Activated CD8-positive, alpha-beta T cell treated with anti-CD3 and anti-CD28 coated beads for 36 hours (primary cell): ENCODE results near the gene MTMR6. TPM values are rescaled to one million over a fixed set of nuclear protein-coding genes. Genes with fewer than 3 reads are reported as not detected.

Experiments used
- ATAC-seq: fragments of 200-7000 bp; cut with Tn5 transposase; one replicate; pipeline ENCODE4 v1.10.0; 2021; ENCODE audit warnings: mild to moderate bottlenecking, moderate library complexity
- CTCF ChIA-PET: fragments of 350-600 bp; sonication (Branson Sonifier 250); formaldehyde crosslinking; loops from one replicate; lab custom pipeline; 2021; ENCODE audit warnings: antibody characterized with exemption; lab: Charles Lee
- POLR2A ChIA-PET: fragments of 350-600 bp; sonication (Branson Sonifier 250); formaldehyde crosslinking; loops from one replicate; lab custom pipeline; 2021; ENCODE audit warnings: antibody characterized with exemption; lab: Charles Lee
- DNase-seq: peaks from one replicate; pipeline ENCODE4 v3.0.0-alpha.2; 2020
- H3K27ac Mint-ChIP-seq: one replicate; pipeline ENCODE4 v1.8.0; 2021; ENCODE audit warnings: mild to moderate bottlenecking, mixed read lengths
- H3K27me3 Mint-ChIP-seq: one replicate; pipeline ENCODE4 v1.8.0; 2021; ENCODE audit warnings: mixed read lengths
- H3K36me3 Mint-ChIP-seq: one replicate; pipeline ENCODE4 v1.8.0; 2021; ENCODE audit warnings: low read depth, mixed read lengths
- H3K4me1 Mint-ChIP-seq: one replicate; pipeline ENCODE4 v1.8.0; 2021; ENCODE audit warnings: low read depth, mixed read lengths
- H3K4me3 Mint-ChIP-seq: one replicate; pipeline ENCODE4 v1.8.0; 2021; ENCODE audit warnings: mild to moderate bottlenecking, moderate library complexity, mixed read lengths
- H3K9me3 Mint-ChIP-seq: one replicate; pipeline ENCODE4 v1.8.0; 2021; ENCODE audit warnings: mixed read lengths
- intact Hi-C: fragments of 100-400 bp; cut with micrococcal nuclease; formaldehyde crosslinking; loops from one replicate; pipeline ENCODE4 v1.10.0; 2022
- total RNA-seq, 2 experiments: library from RNA; stranded (reverse); gene quantifications; one replicate each; pipeline ENCODE4 v1.2.3, GENCODE V29; 2021
- TF ChIP-seq, protein P1 (sequence below): fragments of 200-600 bp; IDR thresholded peaks from one replicate; pipeline ENCODE4 v1.8.0; 2022; ENCODE audit warnings: antibody characterized with exemption, mild to moderate bottlenecking

The MTMR6 gene
- total RNA-seq, 2 experiments from 2014 or later, result 10.7 to 11.3 TPM

DNA sequence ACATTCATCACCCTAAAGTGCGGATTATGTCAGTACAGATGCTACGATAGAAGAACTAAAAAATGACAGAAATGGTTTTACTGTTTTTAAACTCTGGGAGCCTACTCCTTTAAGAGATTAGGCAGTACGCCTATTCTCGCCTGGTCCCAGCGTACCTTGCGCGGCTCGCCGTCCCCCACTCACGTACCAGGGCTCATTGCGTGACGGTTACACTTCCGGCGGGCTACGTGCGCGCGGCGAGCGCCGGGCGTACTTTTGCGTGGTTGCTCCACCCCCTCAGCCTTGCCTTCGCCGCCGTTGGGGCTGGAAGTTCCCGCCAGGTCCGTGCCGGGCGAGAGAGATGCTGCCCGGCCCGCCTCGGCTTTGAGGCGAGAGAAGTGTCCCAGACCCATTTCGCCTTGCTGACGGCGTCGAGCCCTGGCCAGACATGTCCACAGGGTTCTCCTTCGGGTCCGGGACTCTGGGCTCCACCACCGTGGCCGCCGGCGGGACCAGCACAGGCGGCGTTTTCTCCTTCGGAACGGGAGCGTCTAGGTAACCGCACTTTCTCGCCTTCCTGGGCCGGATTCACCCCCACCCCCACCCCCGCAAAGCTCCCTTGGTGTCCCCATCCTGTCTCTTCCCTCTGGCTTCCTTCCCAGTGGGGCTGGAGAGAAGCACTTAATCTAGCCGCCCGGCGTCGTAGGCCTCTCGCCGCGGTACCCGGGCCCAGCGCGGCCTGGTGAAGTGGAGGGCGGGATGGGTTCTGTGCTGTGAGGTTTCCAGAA is 14.2 kb upstream of the MTMR6 start, which contains the start of gene NUP58:
Gene NUP58, plus strand, starts transcription at position 279 of the 767 bp plus-strand sequence. Its CDS starts 149 bp downstream, at position 428.
- CTCF ChIA-PET, result interaction anchor here (4.8 kb wide), 1 partner anchor 15 kb away, joined by 32 read pairs; the partner anchor contains the start of gene MTMR6
- ATAC-seq (peak; percentile 99), DNase-seq (peak; percentile 96)
- peaks cover 8% of the 10 kb centered on the region for H3K27me3 Mint-ChIP-seq
- TF ChIP-seq, protein P1, sequence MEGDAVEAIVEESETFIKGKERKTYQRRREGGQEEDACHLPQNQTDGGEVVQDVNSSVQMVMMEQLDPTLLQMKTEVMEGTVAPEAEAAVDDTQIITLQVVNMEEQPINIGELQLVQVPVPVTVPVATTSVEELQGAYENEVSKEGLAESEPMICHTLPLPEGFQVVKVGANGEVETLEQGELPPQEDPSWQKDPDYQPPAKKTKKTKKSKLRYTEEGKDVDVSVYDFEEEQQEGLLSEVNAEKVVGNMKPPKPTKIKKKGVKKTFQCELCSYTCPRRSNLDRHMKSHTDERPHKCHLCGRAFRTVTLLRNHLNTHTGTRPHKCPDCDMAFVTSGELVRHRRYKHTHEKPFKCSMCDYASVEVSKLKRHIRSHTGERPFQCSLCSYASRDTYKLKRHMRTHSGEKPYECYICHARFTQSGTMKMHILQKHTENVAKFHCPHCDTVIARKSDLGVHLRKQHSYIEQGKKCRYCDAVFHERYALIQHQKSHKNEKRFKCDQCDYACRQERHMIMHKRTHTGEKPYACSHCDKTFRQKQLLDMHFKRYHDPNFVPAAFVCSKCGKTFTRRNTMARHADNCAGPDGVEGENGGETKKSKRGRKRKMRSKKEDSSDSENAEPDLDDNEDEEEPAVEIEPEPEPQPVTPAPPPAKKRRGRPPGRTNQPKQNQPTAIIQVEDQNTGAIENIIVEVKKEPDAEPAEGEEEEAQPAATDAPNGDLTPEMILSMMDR, result no peak
- H3K36me3 Mint-ChIP-seq, result peaks cover 35% of the 10 kb centered on the region
- H3K27ac Mint-ChIP-seq, result peak within 1 kb of the TSS; percentile 94
- intact Hi-C loops, result loop anchor here (2.0 kb wide), 1 partner anchor 15 kb away; the partner anchor contains the start of gene MTMR6
- peaks cover 36% of the 10 kb centered on the region for H3K4me1 Mint-ChIP-seq
- POLR2A ChIA-PET, result interaction anchor here (0.6 to 2.5 kb wide), 6 partner anchors 15 to 675 kb away, joined by 3 to 18 read pairs (median 4); partner anchors contain the start of gene MTMR6
- peak within 1 kb of the TSS; percentile 95 for H3K4me3 Mint-ChIP-seq
- H3K9me3 Mint-ChIP-seq, result peaks cover 3% of the 10 kb centered on the region

DNA sequence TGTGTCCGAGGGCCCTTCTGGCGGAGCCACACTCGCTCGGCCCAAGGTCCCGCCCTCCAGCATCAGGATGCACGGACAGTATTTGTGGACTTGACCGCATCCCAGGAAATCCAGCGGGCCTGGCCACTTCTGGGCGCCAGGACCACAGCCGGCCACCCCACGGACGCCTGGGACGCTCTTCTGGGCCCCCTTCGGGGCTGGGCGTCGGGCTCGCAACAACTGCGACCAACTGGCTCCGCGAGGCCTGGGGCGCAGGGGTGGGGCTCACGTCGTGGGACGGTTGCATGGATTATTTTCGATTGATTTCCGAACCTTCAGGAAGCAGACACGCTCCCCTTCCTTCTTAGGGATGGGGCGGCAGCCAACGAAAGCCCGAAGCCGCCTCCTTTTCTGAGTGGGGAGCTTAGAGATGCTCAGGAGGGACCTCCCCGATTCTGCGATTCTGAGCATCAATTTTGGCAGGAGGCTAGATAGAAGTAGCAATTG is 13.6 kb upstream of the MTMR6 start:
- peaks cover 8% of the 10 kb centered on the region for H3K27me3 Mint-ChIP-seq
- ATAC-seq (peak; percentile 34), DNase-seq (peak; percentile 41)
- POLR2A ChIA-PET, result interaction anchor here (1.7 to 2.5 kb wide), 3 partner anchors 14 to 29 kb away, joined by 4 to 18 read pairs (median 7); partner anchors contain the start of gene MTMR6
- intact Hi-C loops, result loop anchor here (2.0 kb wide), 1 partner anchor 14 kb away; the partner anchor contains the start of gene MTMR6
- H3K4me1 Mint-ChIP-seq, result peaks cover 35% of the 10 kb centered on the region
- peaks cover 3% of the 10 kb centered on the region for H3K9me3 Mint-ChIP-seq
- H3K4me3 Mint-ChIP-seq, result peak overlapping the region; percentile 95
- H3K36me3 Mint-ChIP-seq, result peaks cover 33% of the 10 kb centered on the region
- H3K27ac Mint-ChIP-seq, result peak overlapping the region; percentile 94
- TF ChIP-seq, protein P1, result no peak
- CTCF ChIA-PET, result interaction anchor here (4.8 kb wide), 1 partner anchor 14 kb away, joined by 32 read pairs; the partner anchor contains the start of gene MTMR6

DNA sequence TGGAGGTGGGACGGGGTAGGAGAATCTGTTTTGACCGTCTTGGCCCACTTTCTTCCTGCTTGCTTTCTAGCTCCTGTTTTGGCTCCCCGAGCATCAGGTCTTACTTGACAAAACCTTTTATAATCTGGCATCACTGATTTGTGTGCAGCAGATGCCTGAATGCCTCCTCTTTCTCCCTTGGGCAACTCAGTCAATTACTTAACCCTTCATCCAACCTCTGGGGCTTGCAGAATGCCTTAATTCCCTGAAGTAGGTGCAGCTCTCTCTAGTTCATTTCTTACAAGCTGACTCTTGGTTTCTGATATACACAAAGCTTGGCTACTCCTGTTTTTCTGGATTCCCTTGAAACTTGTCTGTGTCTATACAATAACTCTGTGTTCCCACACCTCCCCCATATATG is 8.4 kb upstream of the MTMR6 start:
- DNase-seq (no peak), ATAC-seq (no peak)
- CTCF ChIA-PET, result interaction anchor here (1.4 to 1.6 kb wide), 3 partner anchors 8 to 23 kb away, joined by 3 to 5 read pairs (median 4); no protein-coding TSS in a partner anchor
- TF ChIP-seq, protein P1, result no peak
- POLR2A ChIA-PET, result interaction anchor here (1.9 kb wide), 1 partner anchor 9 kb away, joined by 6 read pairs; the partner anchor contains the start of gene MTMR6
- Mint-ChIP-seq H3K4me3 (no peak overlapping the region), H3K9me3 (peaks cover 3% of the 10 kb centered on the region), H3K27ac (no peak overlapping the region), H3K4me1 (peaks cover 10% of the 10 kb centered on the region), H3K36me3 (no peaks in the 10 kb centered on the region), H3K27me3 (peaks cover 13% of the 10 kb centered on the region)
- intact Hi-C loops, result no loop called here

DNA sequence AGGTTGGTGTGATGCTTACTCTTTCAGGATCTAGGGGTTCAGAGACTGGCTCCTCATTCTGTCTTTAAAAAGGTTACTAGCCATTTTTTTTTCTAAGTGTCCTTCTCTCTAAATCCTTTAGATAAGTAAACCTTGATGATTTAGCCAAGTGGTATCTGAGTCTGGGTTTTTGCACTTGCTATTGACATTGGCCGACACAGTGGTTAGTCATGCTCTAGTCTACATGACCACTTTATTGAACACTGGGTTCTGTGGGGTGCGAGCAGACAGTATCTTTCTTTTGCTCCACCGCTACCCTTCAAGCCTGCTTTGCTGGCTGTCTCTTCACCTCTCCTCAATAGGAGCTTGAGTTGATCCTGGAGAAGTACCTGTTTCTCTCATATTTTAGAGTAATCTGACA is 7.9 kb upstream of the MTMR6 start:
- no peak for DNase-seq
- Mint-ChIP-seq H3K36me3 (no peaks in the 10 kb centered on the region), H3K9me3 (peaks cover under 1% of the 10 kb centered on the region), H3K27me3 (peaks cover 13% of the 10 kb centered on the region), H3K4me1 (peaks cover 5% of the 10 kb centered on the region), H3K27ac (no peak overlapping the region), H3K4me3 (no peak overlapping the region)
- TF ChIP-seq, protein P1, result no peak
- no peak for ATAC-seq
- ChIA-PET POLR2A (no interaction called here), CTCF (interaction anchor here (1.4 to 1.6 kb wide), 2 partner anchors 10 to 23 kb away, joined by 3 to 4 read pairs; no protein-coding TSS in a partner anchor)
- intact Hi-C loops, result no loop called here
